Measurements from ENCODE around the gene HECW1.

HECW1 gene

DNA sequence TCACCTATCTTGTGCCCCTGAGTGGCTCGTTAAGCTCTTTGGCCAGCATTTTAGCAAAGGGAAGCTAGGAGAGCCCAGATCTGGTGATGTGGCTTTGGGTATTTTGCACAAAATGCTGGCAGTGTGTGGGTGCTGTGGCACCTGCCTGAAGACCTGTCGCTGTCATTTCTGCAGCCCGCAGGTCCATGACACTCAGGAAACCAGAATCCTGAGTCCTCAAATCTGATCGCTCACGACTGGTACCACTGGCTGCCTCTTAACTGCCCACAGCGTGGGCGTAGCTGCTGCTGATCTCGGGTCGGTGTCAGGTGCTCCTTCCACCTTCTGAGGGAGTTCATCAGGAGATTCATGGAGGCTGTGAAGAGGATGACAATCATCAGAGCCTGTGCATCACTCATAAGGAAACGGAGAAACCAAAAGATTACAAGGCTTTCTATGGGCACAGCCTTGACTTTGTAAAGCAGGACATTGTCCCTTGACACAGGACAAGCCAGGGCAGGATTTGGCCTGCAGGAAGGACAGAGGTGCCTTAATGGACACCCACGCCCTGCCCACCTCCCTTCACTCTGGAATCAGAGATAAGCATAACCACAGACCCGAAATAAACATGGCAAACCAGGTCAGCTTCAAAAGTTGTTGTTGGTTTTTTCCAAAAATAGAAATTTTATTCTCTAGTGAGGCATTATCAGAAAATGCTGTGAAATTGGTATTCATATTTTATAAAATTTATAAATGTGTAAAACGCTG lies 399.5 kb downstream of the HECW1 start:
- no peak for DNase-seq (ENCODE audit: insufficient read length, low spot score)
- FAIRE-seq = no peak
- TF ChIP-seq POLR2A (IDR thresholded peaks at IDR 0.05; ENCODE audit: low read depth, low read length) = no peak

DNA sequence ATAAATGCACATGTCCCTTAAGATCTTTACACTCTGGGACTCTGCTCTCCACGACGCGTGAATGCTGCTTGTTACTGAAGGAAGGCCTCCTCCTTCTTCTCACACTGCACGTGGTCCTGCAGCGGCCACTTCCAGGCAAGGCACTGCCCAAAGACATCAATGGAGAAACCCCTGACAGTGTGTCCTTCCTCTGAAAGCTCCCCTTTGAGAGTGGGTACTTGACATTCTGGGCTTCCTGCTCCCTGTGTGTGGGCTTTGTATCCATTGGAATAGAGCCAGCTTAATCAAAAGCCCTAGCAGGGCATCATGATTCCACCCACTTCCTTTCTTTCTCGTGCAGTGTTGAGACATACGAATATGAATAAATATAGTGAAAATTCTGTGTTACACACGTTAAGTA lies 400.8 kb downstream of the HECW1 start:
- no peak for TF ChIP-seq POLR2A (IDR thresholded peaks at IDR 0.05; ENCODE audit: low read depth, low read length)
- FAIRE-seq (no peak), DNase-seq (ENCODE audit: insufficient read length, low spot score) (no peak)

DNA sequence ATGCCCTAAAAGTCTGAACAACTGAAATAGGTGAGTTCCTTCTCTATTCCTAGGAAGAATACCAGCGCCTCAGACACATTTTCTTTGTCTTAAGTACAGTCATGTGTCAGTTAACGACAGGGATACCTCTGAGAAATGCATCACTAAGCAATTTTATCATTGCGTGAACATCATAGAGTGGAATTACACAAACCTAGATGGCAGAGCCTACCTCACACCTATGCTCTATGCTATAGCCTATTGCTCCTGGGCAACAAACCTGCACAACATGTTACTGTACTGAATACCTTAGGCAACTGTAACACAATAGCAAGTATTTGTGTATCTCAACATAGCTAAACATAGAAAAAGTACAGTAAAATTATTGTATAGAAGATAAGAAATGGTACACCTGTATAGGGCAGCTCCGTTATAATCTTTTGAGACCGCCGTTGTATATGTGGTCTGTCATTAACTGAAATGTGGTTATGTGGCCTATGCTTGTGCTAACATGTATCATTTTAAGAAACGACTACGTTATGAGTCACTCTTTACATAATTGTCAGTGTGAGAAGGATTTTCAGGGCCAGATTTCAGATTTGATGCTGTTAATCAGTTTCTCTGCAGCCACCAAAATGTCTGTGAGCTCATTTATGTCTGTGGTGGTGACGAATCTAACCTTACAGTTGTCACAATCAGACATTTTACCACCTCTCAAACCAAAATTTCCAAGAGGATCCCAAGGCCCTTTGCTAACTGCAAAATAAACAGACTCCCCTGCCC lies 404.3 kb downstream of the HECW1 start:
- FAIRE-seq = peak; percentile 48
- no peak for DNase-seq (ENCODE audit: insufficient read length, low spot score)
- TF ChIP-seq POLR2A (IDR thresholded peaks at IDR 0.05; ENCODE audit: low read depth, low read length) = no peak

DNA sequence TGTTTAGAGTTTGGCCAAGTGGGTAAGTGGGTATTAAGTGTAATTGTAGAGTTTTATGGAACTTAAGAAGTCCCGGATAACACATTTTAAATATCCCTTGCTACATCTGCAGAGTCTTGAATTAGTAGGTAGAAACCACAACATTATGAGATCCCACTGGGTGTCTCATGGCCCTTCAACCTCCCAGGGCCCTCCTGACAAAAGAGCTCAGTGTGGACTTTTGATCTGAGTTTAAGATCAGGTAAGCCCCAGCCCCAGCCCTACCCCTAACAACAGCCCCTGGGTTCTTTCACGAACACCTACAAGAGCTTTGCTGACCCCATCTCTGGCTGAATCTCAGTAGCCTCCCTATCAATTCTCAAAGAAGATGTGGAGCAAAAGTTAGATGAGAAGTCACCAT lies 405.0 kb downstream of the HECW1 start:
- no peak for TF ChIP-seq POLR2A (IDR thresholded peaks at IDR 0.05; ENCODE audit: low read depth, low read length)
- DNase-seq (ENCODE audit: insufficient read length, low spot score) (no peak), FAIRE-seq (no peak)

DNA sequence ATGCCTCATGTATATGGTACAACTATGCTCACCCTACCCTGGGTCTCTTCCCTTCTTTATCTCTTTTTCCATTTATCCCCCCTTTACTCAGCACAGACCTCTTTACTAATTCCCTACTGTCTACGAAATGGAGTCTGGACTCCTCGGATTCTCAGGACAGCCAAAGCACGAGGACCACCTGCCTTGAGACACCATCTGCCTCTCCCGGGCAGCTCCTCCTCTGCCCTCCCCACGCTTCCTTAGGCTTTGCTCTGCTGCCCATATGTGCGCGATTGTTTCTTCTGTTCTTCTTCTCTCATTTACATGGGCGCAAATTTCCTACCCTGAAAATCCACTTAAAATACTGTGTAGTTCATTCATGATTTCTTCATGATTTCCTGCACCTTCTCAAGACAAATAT lies 407.8 kb downstream of the HECW1 start:
- no peak for TF ChIP-seq POLR2A (IDR thresholded peaks at IDR 0.05; ENCODE audit: low read depth, low read length)
- no peak for FAIRE-seq

DNA sequence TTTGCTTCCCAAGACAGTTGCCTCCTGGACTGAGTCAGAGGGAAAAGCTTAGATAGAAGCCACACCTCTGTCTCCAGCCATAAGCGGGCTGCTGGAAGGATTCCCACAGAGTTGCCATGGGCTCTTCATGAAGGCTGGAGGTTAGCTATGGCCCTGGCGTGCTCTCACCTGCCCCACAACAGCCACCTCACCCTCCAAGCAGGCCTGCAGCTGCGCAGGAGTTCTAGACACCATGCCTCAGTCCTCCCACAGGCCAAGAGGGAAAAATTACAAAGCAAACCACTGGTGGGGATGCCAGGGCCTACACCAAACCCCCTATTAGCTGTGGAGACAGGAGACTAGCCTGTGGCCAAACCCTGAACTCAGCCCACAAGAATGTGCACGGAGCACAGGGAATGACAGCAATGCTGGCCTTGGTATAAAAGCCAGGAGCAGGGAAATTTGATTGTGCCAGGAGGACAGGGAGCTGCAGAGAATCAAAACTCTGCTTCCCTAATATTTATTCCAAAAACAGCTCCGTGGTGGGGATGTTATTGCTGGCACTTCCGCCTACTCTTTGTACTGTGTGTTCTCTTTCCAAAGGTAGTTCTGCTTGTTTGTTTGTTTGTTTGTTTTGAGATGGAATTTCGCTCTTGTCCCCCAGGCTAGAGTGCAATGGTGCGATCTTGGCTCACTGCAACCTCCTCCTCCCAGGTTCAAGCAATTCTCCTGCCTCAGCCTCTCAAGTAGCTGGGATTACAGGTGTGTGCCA lies 410.1 kb downstream of the HECW1 start:
- peak; percentile 54 for DNase-seq (ENCODE audit: insufficient read length, low spot score)
- no peak for TF ChIP-seq POLR2A (IDR thresholded peaks at IDR 0.05; ENCODE audit: low read depth, low read length)
- FAIRE-seq = peak; percentile 76

More for the DNA sequence above, 407.8 kb downstream of the HECW1 start:
- DNase-seq (ENCODE audit: insufficient read length, low spot score) = no peak

DNA sequence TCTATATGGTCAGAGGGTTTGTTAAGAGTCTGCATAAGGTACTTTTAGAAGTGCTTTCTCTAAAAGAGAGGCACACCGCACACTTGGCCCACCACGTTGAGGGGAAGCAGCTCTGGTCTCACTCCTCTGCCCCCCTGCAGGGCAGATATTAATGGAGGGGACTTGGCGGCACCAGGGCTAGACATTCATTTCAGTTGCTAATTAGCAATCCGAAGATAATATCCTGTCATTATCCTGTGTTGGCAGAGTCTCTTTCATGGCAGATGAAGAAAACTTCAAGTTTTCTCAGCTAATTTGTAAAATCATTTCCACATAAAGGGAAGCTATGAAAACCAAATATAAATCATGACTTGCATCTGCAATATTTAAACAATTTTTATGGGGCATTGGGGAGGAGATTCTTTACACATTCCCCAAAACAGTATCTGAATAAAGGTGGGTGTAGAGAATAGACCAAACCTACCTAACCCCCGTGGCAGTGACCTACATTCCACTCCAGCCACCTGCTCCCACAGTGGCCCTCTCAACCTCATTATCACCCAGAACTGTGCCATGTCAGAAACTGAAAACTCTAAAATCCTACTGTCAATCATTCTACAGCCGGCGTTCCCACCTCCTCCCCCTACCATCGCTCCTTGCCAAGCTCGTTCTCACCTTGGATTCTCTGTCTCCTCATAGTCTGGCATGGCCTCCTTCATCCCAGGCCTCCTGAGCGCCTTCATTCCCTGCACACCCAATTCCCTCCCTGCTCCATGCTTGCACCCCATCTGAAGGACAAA lies 416.3 kb downstream of the HECW1 start:
- no peak for DNase-seq (ENCODE audit: insufficient read length, low spot score)
- TF ChIP-seq POLR2A (IDR thresholded peaks at IDR 0.05; ENCODE audit: low read depth, low read length) = no peak
- FAIRE-seq = no peak

DNA sequence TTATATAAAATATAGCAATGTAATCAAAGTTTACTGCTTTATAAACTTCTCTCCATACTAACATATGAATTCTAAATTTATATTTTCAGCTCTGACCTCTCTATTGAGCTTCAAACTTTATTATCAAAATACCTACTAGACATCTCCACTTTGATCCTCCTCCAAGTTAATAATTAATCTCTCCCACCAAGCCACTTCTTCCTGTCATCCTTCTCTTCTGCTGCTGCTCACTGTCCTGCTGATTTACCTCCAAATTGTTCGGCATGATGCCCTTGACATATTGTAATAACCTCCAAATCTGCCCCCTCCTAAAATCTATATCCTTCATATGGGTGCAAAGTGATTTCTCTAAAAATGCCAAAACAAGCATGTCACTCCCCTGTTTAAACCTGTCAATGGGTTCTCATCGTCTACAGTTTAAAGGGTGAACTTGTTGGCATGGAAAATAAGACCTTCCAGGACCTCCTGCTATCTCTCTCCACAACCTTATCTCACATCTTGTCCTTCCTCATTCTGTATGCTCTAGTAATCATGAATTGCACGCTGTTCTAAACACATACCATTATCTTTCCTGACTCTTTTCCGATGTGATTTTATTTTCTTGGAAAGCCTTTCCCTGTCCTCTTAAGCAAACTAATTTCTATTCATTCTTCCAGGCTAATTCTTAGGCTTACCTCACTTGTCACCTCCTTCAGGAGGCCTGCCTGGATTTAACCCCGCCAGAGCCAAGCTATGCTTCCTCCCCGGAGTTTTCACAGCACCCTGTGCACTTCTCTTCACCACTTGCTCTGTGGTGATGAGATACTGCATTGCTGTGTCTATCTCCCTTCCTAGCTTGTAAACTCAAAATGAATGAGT lies 418.3 kb downstream of the HECW1 start:
- FAIRE-seq = no peak
- no peak for DNase-seq (ENCODE audit: insufficient read length, low spot score)
- no peak for TF ChIP-seq POLR2A (IDR thresholded peaks at IDR 0.05; ENCODE audit: low read depth, low read length)

DNA sequence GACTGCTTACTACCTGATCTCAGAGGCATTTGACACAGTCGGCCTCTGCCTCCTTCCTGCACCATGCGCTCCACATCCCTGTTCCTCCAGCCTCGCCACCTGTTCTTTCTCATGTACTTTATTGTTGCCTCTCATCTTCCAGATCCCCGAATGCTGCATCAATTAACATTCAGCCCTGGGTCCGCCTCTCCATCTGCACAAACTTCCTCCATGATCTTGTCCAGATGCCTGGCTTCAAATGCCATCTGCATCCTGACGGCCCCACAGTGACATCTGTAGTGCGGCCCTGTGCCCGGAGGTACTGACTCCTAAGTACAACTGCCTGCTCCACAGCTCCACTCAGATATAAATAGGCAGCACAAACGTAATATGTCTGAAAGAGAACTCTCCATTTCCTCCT lies 419.3 kb downstream of the HECW1 start:
- no peak for TF ChIP-seq POLR2A (IDR thresholded peaks at IDR 0.05; ENCODE audit: low read depth, low read length)
- FAIRE-seq (no peak), DNase-seq (ENCODE audit: insufficient read length, low spot score) (no peak)

DNA sequence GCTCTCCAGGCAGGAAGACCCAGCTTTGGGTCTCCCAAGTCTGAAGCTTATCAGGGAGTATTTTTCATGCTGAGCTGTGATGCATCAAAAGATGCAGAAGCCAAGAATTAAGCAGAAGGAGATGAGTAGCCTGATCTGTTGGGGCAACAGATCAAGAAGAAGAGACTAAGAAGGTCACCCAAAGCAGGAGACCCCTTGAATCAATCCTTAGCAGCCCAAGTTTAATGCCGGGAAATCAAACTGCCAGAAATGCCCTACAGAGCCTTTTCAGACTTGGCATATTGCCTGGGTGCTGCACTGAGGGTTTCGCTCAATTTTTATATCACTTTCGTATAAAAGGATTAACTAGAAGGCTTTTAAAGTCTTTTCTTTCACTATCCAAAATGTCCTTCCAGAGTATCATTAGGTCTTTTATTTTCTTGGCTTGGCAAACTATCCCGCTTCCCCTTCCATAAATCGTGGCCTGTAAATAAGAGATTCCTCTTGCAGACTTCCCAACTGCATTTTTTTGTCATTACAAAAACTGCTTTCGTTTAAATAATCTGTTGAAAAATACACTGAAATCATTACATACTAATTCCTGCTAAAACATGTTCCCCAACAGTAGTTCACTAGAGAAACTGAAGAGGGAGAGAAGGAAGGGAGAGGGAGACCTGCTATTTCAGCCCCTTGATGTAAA lies 421.5 kb downstream of the HECW1 start:
- TF ChIP-seq POLR2A (IDR thresholded peaks at IDR 0.05; ENCODE audit: low read depth, low read length) = no peak
- DNase-seq (ENCODE audit: insufficient read length, low spot score) (no peak), FAIRE-seq (no peak)

DNA sequence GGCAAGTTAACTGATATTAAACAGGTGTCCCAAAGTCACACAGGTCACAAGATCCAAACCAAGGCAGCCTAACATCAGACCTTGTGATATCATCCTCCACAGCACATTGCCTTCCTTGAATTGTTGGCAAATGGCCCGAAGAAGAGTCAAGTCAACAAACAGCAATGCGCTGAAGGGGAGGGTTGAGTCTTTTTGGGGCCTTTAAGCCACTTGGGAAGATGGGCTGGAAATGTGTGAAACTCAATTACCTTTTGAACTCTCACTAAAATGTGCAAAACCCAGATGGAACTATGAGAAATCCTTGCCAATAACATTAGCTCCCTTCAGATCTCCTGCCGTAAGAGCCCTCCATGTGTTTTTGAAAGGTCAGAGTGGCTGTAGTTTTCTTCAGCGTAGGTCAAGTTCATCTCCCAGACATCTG lies 422.6 kb downstream of the HECW1 start:
- no peak for TF ChIP-seq POLR2A (IDR thresholded peaks at IDR 0.05; ENCODE audit: low read depth, low read length)
- FAIRE-seq = no peak
- no peak for DNase-seq (ENCODE audit: insufficient read length, low spot score)

Measured in H54 (cell line).